GM18517 (cell line): ENCODE results near the gene KIF16B.
"Not testable (repeated sequence)": the region's sequence is repeated elsewhere in the genome, so short reads cannot be mapped to it uniquely, and the experiment has no call there.

Experiments used
- ATAC-seq: cut with Tn5 transposase; IDR thresholded peaks from one replicate; pipeline ENCODE4 v1.9.1; 2021; ENCODE audit warnings: mild to moderate bottlenecking, moderate library complexity; ENCODE audit not compliant: unreplicated experiment

The KIF16B gene

DNA sequence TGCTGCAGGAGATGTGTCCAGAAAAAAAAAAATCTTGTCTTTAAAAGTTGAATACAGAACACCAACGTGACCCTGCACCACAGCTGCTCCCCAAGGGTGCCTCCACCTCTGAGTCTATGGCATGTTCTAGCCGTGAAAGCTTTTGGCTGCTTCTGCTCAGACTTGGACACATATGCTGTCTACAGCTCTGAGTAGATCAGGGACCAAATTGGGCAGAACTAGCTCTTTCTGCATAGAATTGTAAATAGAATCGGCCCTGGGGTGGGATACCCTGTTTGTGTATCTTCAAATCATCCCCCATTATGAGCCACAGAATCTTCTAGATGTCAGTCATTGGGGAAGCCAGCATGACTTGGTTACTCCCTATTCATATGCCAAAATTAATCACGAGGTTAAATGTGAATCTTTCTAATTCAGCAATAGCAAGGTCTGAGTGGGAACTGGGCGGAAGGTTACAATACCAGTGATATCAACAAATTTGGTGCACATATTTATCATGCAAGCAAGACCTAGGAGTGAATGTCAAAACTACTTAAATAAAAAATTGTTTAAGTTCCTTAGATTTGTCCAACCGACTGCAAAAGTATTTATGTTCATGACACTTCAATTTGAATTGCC is 302.8 kb downstream of the KIF16B start:
- ATAC-seq: no peak

GRCh38 chr20:16267526-16267925 is 305.7 kb downstream of the KIF16B start:
- ATAC-seq: no peak

GRCh38 chr20:16265334-16265733 is 307.9 kb downstream of the KIF16B start:
- no peak for ATAC-seq

DNA sequence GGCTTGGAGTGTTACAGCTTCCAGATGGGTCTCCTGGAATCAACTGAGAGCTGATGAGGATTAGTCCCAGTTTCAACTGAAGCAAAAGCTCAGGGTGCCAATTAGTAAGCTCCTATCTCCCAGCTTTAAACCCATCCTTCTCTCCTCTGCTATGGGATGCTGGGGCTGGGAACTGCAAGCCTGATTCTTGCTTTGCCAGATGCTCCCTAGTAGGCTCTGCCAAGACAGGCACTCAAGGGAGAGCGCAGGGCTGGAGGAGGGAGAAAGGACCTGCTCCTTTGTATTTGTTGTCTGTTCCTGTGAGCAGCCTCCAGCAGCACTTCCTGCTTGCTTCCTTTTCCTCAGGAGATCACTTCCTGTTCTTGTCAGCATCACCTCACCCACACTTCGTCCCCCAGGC is 309.7 kb downstream of the KIF16B start:
- ATAC-seq: no peak

GRCh38 chr20:16262594-16262993 is 310.7 kb downstream of the KIF16B start:
- no peak for ATAC-seq

DNA sequence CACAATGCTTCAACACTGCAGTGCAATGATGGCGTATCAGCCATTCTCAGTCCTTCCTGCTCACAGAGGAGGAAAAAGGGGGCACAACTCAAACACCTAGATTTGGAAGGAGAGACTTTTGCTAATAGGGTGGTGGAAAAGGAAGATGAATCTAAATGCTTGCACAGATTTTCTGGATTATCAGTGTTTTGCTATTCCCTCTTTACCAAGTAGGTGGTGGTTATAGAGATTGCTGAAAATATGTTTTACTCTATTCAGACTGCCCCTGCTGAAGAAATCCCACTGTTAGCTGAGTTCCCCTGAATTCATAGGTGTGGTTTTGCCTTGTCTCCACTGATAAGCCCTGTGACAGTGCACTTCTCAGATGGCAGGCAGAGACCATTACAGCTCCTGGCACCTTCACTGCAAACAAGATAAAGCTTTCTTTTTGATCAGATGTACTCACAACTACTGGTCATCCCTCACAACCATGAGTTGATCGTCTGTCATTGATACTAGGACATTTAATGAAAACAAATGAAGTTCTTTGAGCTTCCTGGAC is 311.4 kb downstream of the KIF16B start:
- no peak for ATAC-seq

DNA sequence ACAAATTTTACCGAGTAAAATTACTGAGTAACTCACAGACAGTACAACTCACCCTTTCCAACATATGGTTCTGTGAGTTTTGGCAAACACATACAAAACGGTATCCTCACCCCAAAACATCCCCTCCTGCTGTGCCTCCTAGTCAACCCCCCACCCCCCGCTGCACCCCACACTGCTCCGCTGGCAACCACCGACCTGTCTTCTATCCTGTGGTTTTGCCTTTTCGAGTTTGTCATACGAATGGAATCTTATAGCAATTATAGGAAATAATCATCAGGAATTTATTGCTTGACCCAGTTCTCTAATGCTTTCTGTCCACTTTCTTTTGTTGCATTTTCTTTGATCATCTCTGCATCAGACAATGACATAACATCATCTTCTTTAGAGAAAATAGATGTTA is 312.3 kb downstream of the KIF16B start:
- ATAC-seq: no peak

GRCh38 chr20:16260133-16260532 is 313.1 kb downstream of the KIF16B start:
- not testable (repeated sequence) for ATAC-seq

- ATAC-seq: no peak
Observed at GRCh38 chr20:16258766-16259165, 314.5 kb downstream of the KIF16B start.

- ATAC-seq: no peak
Observed at GRCh38 chr20:16257813-16258430, 315.3 kb downstream of the KIF16B start.

DNA sequence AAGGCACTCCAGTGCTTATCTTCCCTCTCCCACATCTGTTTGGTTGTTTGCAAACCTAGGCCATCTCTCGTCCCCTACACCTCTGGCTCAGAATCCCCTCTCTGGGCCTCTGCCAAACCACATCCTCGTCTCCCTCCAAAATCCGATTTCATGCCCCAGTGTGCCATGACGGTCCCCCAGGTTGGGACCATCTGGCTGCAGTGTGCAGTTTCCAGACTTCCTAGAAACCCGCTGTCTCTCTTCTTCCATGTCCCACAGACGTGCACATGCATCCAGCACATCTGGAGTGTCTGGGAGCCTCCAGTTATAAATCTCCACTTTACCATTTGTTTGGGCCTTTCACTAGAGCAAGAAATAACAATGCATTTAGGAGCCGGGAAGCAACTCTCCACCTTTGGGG is 316.2 kb downstream of the KIF16B start:
- ATAC-seq: no peak

DNA sequence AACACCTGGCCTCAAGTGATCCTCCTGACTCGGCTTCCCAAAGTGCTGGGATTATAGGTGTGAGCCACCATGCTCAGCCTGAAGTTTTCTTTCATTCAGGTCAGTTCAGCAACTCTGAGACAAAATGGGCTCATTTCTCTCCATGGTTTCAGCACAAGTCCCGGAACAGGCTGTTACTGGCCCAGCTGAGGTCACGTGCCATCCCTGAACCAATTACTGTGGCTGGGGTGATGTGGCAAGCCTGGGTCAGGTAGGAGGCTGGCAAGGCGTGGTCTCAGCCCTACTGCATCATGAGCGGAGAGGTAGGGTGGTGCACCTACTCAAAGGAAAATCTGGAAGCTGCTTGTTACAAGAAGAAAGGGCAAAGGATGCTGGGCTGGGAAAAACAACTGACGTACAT is 326.4 kb downstream of the KIF16B start:
- no peak for ATAC-seq

DNA sequence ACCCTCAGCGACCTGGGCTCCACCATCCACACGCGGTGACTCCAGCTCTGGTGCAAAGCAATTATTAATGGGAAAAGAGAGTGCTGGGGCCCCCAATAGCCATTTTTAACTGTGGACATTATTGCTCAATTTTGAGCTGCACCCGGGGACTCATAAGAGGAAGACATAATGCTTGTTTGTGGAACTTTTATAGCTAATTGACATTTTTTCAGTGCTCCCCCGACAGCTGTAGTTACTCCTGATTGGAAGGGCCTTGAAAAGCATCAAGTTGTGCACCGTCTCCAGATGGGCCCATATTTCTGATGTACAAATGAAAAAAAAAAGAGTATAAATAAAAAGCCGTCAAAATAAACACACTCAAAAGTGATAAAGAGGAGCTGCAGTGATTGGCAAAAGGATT is 327.0 kb downstream of the KIF16B start:
- no peak for ATAC-seq

- ATAC-seq: no peak
Observed at GRCh38 chr20:16245879-16246278, 327.4 kb downstream of the KIF16B start.

DNA sequence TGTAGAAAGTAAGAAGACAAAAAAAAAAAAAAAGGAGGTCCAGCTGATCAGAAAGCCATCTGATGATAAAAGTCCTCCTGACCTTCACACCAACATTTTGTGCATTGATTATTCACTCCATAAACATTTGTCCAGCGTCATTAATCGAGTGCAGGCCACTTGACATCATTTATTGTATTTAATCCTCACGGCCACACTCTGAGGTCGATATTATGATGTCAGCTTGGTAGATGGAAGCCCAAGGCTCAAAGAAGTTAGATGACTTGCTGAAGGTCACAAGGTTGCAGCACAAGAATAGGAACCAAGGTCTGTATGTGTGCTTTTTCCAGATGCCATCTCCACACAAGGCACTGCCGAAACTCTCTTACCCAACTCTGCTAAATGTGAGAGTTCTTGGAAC is 328.4 kb downstream of the KIF16B start:
- no peak for ATAC-seq

DNA sequence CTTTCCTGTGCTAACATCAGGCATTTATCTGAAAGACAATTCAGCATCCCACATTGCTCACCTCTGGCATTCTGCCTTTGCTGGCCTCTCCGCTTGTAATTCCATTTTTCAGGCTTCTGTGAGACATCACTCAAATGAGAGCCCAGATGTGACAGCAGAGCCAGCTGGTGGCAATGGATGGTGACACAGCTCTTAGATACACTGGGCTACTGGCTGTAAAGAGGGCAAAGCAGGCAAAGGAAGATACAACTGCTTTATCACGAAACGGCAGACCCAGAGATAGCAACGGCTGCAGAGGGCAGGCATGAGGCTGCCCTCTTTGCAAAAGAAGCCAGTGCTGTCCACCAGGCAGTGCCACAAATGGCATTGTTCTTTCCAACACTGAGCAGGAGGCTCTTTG is 329.8 kb downstream of the KIF16B start:
- ATAC-seq: no peak

GRCh38 chr20:16241911-16242310 is 331.3 kb downstream of the KIF16B start:
- ATAC-seq: no peak

DNA sequence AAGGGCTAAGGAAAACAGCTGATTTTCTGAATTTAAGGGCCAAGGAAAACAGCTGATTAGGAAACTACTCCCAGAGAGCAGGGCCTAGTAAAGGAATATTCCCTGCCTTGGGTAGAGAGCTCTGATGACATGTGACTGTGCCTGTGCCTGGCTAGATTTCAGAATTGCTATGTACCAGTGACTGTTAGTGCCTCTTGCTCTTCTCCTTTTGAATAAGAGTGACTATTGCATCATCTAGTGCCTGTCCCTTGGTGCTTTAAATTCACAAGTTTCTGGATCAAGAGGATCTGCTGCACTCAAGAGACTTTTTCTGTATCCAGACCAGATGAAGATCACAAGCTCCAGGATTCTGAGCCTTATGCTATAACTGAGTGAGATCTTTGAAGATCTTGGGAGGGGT is 332.9 kb downstream of the KIF16B start:
- ATAC-seq: no peak

DNA sequence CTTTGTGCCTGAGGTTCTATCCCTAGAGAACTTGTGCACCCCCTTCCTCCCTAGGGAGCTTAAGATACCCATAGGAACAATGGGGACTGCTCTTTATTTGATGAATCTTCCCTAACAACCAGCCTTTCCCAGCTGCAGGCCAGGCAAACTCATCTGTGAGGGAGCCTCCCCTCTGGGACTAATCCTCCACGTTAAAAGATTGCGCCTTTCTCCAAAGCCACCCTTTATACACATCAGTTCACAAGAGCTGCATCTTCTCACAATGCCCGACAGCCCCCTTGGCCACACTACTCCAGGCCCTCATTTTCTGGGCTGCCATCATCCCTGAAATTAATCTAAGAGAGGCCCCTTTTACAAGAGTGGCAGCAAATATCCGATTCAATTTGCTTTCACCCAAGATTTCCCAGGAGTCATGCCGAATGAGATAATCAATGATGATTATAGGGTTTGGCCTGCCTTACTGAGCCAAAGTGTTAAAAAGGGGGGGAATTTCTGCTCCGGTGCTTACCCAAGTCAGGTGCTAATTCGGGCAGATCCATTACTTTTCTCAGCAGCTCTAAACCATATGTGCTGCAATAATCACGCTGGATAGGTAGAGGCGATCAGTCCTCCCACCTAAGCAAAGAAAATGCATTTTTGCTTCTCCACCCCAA is 336.5 kb downstream of the KIF16B start:
- ATAC-seq: no peak

DNA sequence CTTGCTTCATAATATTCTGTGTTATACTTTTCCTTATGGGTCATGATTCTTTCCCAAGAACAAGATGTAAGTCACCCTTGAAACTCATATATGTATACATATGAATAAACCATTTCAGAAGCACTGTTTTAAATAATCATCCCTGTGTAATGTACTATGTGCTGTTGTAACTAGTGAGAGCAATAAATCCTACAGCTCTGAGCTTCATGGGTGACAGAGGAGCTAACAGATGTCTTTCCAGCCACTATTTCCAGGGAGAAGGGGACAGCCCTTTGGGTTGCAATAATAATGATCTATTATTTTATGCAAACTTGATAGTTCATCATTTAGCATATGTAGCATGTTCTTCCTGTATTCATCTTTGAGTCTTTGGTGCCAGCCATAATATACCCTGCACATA is 342.8 kb downstream of the KIF16B start:
- ATAC-seq: no peak

DNA sequence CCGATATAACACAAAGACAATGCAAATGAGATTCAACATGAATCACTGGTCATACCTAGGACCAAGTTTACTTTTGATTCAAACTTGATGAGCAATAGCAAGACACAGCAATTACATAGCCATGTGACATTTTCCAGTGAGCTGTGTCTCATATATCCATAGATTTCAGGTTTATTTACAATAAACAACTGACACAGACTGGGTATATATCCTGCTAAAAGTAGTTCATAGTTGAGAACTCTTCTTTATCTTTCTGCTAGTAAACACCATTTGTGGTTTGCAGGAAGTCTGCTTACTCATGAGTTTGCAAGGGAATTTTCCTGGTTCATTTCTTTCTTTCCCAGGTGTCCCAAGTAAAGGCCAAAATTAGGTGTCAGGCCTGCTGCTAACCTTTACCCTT is 343.4 kb downstream of the KIF16B start:
- no peak for ATAC-seq

DNA sequence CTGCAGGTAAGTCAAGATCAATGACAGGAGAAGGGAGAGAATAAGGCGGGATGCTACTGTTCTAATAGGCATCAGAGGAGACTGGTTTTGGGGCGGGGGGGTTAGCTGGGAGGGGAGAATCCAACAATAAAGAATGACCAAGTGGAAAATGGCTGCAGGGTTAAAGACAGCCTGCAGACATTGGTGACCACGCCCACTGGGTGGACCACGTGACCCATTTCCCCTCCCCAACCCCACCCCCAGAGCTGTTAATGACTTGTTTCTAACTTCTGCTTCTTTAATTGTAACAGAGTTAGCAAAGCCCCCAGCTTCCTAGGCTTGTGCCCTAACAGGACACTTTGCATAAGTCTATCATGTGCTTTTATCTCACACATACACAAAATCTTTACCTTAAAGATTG is 344.5 kb downstream of the KIF16B start:
- no peak for ATAC-seq
